Sigmoid colon (tissue), 4 donors: Measurements from ENCODE around the gene RIMKLB.
"Not testable (repeated sequence)": the region's sequence is repeated elsewhere in the genome, so short reads cannot be mapped to it uniquely, and the experiment has no call there.

ENCODE experiments used
- CTCF ChIP-seq, 4 experiments: fragments of 450-650 bp in 3 of 4; fragments of 200-600 bp in 1 of 4; IDR thresholded peaks; one replicate each; pipeline ENCODE4 v1.5.1; 2016 to 2019; ENCODE audit warnings: antibody characterized with exemption in 4 of 4, mild to moderate bottlenecking in 3 of 4, moderate library complexity in 2 of 4
- EP300 ChIP-seq, 4 donors: sonication (generic); formaldehyde crosslinking; IDR thresholded peaks; one replicate each; pipeline ENCODE4 v1.6.1; 2017; ENCODE audit warnings: antibody characterized with exemption in 4 of 4
- POLR2A ChIP-seq, 2 donors: fragments of 450-650 bp; IDR thresholded peaks; one replicate each; pipeline ENCODE4 v1.6.1; 2016; ENCODE audit warnings: antibody characterized with exemption in 2 of 2, mild to moderate bottlenecking in 2 of 2, moderate library complexity in 2 of 2
- POLR2AphosphoS5 ChIP-seq, 4 donors: sonication (generic); formaldehyde crosslinking; IDR thresholded peaks; one replicate each; pipeline ENCODE4 v1.6.1; 2017; ENCODE audit warnings: antibody characterized with exemption in 4 of 4

DNA sequence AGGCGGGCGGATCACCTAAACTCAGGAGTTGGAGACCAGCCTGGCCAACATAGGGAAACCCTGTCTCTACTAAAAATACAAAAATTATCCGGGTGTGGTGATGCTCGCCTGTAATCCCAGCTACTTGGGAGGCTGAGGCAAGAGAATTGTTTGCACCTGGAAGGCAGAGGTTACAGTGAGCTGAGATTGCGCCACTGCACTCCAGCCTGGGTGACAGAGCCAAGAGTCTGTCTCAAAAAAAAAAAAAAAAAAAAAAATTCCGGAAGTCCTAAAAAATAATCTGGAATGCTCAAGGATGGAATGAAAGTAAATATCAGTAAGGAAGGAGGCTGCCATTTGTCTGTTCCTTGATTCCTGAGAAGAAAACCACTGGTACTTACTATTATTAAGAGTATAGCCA, 45.3 kb downstream of the RIMKLB start:
- TF ChIP-seq POLR2A, CTCF, POLR2AphosphoS5, EP300 (IDR thresholded peaks at IDR 0.05): not testable (repeated sequence)
